GM19468 (cell line): ENCODE measurements around the gene ITPKA.

Experiments
- ATAC-seq: cut with Tn5 transposase; IDR thresholded peaks from one replicate; pipeline ENCODE4 v1.9.1; 2021; ENCODE audit warnings: mild to moderate bottlenecking, moderate library complexity, moderate number of reproducible peaks; ENCODE audit not compliant: unreplicated experiment; ENCODE audit errors: extremely low read depth

The ITPKA gene

DNA sequence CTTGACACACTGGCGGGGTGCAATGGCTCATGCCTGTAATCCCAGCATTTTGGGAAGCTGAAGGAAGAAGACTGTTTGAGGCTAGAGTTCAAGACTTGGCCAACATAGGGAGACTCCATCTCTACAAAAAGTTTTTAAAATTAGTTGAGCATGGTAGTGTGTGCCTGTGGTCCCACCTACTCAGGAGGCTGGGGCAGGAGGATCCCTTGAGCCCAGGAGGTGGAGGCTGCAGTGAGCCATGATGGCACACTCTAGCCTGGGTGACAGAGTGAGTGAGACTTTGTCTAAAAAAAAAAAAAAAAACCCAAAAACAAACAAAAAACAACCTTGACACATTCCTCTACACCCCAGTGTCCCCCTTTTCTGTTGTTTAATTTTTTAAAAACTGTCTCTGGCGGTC, 4.0 kb upstream of the ITPKA start:
- ATAC-seq: no peak

DNA sequence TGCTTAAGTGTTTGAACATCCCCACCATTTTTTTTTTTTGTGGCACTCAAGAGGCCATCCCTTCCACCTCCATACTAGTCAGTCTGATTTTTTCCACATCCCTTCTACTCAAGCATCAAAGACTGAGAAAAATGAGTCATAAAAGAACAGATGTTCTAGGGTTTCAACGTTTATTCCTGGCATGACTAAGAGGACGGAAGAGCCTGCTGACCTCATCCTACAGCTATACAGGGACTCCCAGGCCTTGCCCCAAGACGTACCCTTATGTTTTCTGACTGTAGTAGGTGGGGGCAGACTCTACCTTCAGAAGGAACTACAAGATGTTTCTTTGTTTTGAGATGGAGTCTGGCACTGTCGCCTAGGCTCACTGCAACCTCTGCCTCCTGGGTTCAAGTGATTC, 3.3 kb upstream of the ITPKA start:
- ATAC-seq: no peak

DNA sequence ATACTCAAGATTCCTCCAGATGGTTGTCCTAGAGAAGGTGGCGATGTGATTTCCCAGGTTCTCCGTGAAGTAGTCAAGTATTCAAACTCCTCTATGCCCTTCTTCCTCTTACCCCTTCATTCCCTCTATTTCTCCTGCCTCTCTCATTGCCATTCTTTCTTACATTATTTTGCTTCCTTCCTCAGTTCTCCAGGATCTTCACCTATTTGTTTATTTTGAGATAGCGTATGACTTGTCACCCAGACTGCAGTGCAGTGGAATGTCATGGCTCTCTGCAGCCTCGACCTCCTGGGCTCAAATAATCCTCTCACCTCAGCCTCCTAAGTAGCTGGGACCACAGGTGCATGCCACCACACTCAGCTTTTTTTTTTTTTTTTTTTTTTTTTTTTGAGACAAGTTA, 1.8 kb upstream of the ITPKA start:
- no peak for ATAC-seq

DNA sequence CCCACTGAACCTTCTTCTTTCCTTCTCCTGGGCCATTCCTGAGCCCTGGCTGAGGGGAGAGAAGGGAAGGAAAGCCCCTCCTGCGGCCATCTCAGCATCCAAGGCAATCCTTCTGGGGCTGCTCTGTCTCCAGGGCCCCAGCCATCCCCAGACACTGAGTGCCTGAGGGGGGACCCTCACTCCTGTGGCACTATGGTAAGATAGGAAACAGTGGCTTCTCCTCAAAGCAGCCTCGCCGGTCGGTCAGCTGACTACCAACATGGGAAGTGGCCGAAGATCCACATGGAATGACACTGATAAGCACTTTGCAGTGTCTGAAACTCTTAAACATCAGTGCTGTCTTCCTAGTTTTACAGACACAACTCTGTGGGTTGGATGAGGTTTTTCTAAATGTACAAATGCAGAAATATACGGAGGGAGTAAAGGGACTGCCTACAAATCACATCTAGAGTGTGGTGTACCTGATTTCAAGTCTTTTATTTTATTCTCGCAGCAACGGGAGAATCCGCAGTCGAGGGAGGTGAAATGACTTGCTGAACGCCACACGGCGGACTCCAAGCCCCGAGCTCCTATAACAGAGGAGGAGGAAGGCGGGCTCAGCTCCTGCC, 973 bp upstream of the ITPKA start:
- ATAC-seq: no peak

DNA sequence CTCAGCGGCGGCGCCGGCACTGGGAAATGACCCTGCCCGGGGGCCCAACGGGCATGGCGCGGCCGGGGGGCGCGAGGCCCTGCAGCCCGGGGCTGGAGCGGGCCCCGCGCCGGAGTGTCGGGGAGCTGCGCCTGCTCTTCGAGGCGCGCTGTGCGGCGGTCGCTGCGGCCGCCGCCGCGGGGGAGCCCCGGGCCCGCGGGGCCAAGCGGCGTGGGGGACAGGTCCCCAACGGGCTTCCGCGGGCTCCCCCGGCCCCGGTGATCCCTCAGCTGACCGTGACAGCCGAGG, 172 bp downstream of the ITPKA start:
- ATAC-seq: no peak

DNA sequence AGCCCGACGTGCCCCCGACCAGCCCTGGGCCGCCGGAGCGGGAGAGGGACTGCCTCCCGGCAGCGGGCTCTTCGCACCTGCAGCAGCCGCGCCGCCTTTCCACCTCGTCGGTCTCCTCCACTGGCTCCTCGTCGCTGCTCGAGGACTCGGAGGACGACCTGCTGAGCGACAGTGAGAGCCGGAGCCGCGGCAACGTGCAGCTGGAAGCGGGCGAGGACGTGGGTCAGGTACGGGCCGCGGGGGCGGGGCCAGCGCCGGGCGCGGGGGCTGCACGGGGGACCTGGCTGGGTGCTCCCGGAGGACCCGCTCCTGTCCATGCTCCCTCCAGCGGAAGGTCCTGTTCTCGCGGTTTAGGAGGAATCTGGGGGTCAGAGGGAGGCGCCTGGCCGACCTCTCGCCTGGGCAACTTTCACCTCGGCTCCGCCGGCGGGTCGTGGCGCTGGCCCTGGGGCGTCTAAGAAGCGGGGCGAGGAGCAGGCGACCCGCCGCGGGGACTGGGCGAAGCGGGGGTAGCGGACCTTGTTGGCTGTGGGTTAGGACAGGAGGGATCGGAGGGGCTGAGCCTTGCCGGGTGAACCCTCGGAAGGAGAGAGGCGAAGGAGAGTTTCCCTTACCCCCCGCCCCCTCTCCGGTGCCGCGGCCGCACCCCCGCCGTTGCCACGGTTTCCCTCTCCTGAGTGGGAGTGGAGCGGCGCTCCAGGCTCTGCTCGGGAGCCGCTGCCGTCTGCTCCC, 682 bp downstream of the ITPKA start:
- ATAC-seq: no peak

DNA sequence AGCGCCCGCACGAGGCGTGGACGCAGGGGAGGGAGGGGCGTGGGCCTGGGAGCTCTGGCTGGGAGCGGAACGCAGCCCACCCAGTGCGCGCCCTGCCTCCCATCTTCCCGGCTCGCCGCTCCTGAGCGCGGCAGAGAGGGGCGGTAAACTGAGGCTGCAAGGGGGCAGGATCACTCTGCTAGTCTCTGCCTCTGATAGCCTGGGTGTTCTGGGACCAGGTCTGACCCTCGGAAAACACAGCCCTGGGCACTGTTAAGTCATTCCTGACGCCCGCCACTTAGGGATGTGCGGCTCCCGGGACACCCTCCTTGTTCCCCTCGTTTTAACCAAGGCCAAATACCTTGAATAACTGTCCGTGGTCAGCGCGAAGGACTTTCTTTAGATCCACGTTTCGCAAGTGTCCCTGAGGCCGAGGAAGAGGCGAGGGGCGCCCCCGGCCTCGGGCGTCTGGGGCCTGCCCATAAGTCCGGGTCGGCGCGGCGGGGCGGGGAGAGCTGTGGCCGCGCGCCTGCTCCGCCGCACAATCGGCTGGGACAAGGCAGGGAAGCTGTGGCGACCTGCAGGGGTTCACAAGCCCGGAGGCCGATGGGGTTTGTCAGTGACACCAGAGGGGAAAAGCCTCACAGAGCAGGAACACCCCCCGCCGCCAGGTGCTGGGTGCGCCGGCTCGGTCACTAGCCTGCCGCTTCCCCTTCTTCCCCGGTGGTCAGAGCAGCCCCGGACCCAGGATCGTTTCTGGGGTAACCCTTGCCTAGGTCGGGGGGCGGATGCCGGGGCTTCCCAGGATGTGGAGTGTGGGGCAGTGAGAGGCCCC, 1.5 kb downstream of the ITPKA start:
- ATAC-seq: no peak

DNA sequence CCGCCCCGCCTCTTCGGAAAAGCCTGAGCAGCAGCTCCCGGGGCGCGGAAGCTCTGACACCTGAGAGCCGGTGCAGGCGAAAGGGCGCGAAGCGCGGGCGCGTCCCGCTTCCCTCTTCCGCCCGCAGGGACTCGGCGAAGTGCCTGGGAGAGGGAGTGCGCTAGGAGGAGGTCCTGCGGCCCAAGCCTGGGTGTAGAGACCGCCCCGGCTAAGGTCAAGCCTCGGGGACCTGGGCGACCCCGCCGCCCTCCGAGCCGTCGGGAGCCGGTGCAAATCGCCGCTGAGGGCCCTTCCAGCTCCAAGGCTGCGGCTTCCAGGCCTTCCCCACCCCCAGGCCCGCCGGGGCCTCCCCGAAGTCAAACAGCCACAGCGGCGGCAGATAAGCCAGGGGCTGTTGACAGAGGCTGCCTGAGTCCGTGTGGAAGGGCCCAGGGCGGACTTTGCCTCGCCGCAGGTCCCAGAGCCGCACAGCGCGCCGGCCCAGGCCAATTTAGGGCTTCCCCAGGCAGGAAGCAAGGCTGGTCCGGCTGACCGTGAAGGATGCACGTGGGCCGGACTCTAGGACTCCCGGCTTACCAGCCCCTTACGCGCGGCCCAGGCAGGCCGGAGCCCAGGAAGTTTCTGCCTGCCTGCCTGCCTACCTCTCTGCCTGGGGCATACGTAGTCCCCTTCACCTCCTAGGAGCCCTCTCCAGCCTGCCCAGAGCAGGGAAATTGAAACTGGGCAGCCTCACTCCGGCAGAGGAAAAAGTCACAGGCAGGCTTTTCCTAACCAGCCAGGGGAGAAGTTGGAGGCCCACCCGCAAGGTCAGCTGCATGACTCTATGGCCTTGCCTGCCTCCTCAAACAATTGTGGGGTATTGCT, 2.3 kb downstream of the ITPKA start:
- no peak for ATAC-seq

DNA sequence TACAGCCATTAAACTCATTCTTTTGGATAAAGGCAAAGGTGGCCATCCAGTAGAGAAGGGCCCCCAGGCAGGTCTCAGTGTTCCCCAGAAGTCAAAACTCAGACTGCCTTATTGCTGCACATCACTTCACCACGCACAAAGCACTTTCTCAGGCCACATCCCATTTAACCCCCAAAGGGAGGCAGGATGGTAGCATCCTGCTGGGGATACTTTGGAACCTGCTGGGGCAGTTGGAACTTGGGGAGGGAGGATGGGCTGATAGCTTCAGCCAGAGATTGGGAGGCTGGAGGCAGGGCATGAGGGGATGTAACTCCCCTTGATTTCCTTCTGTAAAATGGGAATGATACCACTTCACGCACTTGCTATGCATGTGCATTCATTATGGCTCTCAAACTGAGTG, 5.0 kb downstream of the ITPKA start:
- no peak for ATAC-seq

DNA sequence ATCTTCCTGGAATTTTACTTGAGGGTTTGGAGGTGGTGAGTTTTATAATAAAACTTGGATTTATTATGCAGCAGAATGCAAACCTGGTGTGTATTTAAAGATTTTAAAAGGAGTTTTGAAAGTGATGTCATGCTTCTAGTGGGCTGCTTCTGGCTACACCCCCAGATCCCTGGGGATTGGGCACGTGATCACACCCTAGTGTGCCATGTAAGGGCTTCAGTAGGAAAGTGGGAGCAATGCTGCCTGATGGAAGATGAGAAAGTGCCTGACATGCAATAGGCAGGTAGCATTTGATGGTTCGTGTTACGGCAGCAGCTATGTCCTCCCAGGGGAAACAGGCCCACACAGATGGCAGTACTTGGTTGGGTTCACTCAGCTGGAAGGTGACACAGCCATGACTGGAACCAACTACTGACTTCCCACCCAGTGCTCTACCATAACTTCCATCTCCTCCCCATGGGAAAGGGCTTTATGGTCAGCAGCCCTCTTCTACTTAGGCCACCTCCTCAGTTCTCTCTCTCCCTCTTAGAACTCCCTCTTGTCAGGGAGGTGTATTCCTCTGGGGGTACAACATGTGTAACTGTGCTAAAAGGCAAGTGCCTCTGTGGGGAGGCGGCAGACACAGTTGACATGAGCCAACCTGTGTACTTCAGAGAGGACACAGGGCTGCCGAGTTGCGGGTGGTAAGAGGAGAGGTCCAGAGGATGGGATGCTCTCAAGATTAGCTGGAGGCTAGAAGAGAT, 5.6 kb downstream of the ITPKA start:
- no peak for ATAC-seq

DNA sequence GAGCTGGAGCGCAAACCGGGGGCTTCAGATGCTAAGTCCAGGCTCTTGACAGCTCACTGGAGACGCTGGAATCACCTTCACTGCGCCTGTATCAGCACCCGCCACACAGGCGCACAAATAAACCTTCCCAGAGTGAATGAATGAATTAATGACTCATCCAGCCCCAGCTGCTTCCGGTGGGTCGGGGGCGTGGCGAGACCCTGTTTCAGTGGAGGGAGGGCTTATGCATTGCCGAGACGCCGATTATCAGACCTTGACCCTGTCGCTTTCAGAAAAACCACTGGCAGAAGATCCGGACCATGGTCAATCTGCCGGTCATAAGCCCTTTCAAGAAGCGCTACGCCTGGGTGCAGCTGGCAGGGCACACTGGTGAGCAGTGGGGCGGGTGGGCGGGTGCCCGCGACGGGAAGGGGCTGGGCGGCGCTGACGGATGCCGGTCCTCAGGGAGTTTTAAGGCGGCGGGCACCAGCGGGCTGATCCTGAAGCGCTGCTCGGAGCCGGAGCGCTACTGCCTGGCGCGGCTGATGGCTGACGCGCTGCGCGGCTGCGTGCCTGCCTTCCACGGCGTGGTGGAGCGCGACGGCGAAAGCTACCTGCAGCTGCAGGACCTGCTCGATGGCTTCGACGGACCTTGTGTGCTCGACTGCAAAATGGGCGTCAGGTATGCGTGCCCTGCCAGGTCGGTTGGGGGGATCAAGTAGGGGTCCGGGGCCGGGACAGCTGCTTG, 7.7 kb downstream of the ITPKA start:
- ATAC-seq: no peak

DNA sequence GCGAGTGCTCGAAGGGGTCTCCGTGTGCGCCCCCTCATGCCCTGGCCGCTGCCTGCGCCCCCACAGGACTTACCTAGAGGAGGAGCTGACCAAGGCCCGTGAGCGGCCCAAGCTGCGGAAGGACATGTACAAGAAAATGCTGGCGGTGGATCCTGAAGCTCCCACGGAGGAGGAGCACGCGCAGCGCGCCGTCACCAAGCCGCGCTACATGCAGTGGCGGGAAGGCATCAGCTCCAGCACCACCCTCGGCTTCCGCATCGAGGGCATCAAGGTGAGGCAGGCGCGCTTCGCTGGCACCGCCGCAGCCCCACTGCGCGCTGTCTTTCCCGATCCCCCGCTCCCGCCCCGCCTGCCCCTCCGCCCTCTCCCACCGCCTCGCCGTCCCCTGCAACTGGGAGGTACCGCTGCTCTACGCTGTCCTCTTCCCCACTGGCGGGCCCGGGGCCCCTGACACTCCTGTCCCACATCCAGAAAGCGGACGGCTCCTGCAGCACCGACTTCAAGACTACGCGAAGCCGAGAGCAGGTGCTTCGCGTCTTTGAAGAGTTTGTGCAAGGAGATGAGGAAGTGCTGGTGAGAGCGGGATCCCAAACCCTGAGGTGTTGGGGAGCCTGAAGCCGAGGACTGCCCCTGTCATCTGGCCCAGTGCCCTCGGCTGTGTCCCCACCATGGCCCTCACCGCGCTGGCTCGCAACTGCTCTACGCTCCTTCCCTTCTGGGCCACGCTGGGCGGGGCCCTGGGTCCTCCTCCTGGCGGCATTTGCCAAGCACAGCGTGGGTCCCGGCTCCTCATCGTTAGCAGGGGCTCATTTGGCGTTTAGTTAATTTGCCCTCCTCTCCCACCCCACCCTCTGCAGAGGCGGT, 8.5 kb downstream of the ITPKA start:
- no peak for ATAC-seq

DNA sequence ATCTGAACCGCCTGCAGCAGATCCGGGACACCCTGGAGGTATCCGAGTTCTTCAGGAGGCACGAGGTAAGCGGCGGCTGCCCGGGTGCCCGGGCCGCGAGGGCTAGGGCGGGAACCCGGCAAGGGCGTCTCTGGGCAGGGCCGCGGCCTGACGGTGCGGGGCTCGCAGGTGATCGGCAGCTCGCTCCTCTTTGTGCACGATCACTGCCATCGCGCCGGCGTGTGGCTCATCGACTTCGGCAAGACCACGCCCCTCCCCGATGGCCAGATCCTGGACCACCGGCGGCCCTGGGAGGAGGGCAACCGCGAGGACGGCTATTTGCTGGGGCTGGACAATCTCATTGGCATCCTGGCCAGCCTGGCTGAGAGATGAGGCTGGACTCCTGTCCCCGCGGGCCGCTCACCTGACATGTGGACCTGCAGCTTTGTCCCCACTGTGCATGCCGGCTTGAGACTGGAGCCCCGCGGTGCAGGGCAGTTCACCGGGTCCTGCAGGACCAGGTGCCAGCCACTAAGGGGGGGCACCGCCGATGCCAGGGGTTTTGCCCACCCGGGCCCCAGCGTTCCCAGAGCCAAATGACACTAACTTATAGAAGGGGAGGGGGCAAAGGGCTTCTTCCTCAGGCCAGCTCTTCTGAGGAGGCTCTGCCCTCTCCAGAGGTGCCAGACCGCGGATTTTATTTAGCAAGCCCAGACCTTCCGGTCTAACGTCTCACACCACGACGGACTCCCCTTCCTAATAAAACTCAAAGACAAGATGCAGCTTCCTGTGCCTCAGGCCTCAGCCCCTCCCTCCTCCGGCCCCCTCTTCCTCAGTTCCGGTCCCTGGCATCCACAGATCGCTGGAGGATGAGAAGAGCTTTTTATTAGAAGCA, 9.4 kb downstream of the ITPKA start:
- no peak for ATAC-seq

DNA sequence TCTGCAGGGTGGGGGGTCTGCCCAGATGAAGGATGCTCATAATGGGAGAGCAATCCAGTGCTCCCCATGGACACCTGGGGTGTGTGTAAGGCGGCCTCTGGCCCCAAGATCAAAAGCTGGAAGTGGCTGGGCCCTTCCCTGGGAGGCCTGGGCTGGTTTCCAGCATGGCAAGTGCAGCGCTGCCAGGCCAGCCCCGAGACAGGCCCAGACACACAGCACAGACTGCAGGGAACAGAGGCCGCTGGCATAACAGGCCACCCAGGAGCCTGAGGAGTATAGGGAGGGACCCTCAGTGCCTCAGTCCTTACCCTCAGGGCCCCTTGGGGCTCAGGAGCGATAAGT, 10.0 kb downstream of the ITPKA start:
- no peak for ATAC-seq

DNA sequence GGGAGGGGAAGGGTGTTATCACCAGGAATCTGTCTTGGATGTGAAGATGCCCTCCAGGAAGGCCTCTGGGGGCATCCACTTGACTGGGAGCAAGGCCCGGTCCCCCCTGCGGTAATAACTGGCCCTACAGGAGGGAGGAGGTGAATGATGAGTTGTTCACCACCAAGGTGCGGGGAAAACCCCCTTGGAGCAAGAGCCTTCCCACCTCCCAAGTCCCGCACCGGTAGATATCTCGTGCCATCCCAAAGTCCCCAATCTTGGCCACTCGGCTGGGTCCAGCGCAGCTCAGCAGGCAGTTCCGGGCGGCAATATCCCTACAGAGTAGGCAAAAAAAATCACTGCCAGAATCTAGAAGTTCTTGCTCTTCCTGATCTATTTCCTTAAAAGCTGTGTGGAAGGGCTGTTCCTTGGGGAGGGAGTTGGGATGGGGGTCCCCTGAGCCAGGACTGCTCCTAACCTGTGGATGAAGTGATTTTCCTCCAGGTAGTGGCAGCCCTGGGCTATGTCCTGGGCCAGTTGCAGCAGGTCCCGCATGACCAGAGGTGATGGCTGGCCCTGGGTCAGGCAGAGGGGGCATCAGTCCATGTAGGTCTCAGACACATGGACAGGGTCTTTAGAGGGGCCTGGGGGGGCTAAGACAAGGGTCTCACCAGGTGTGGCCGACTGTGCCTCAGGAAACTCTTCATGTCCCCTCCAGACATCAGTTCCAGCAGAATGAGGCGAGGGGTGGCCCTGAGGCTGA, 11.2 kb downstream of the ITPKA start:
- no peak for ATAC-seq

DNA sequence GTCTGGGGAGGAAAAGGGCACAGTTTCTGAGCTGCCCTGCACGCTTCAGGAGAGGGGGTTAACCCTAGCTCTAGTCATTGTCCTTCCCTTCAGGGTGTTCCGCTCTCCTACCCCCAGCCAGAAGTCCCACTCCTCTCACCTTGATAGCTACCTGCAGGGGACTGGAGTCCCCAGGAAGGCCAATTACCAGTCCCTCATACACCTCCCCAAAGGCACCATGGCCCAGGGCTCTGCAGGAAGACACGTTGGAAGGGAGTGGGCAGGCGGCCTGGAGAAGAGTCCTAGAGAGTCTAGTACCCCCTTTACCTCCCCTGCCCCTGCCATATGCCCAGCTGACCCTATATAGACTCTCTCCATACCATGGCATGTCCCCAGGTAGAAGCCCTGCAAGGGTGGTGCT, 12.1 kb downstream of the ITPKA start:
- ATAC-seq: no peak

DNA sequence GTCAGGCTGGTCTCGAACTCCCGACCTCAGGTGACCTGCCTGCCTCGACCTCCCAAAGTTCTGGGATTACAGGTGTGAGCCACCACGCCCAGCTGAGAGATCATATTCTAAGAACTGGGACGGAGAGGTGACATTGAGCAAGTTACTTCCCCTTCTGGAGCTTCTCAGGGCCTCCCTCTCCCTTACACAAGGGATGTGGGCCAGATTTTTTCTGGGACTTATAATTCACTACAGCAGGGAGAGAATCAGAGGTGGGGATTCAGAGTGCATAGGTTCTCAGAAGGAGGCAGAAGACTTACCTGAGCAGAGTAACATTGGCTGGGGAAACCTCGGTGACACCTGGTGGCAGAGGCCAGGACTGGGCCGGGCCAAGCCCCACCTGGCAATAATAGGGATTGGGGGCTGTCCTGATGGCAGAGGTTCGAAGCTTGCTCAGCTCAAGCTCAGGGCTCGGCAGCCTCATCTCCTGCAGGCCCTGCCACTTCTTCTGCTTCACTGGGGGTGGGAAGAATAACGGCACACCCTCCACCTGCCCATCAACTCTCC, 13.2 kb downstream of the ITPKA start:
- no peak for ATAC-seq
